ENCODE results near the gene CDKL5.

Gene CDKL5

DNA sequence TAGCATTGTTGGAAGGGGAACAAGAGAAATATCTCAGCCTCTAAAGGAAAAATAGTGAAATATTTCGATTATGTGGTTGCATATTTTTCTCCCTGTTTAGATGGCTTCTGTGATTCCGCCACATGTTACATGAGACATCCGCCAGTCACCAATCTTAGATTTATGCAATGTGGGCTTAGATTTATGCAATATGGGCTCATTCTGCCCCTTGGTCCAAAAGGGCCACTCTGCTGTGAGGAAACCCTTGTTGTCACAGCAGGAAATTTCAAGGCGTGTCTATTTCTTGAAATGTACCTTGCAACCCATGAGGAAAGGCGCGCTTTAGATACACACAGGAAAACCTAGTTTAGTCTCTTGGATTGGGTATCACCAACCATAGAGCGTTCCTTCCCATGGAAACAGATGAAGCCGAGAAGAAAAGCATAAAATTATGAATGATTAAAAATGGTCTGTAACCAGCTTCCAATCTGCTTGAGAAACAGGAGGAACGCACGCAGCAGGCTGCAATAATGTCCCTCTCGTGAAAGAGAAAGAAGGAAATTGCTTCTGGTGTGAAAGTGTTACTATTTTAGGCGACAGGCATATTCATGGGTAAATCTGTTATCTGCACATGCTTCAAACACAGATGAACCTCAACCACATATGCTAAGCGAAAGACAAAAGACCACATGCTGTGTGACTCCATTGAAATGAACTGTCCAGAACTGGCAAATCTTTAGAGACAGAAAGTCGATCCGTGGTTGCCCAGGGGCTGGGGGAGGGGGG lies 242.8 kb downstream of the CDKL5 start:
- no peak overlapping the region for H3K27ac ChIP-seq
- TF ChIP-seq, protein P1, sequence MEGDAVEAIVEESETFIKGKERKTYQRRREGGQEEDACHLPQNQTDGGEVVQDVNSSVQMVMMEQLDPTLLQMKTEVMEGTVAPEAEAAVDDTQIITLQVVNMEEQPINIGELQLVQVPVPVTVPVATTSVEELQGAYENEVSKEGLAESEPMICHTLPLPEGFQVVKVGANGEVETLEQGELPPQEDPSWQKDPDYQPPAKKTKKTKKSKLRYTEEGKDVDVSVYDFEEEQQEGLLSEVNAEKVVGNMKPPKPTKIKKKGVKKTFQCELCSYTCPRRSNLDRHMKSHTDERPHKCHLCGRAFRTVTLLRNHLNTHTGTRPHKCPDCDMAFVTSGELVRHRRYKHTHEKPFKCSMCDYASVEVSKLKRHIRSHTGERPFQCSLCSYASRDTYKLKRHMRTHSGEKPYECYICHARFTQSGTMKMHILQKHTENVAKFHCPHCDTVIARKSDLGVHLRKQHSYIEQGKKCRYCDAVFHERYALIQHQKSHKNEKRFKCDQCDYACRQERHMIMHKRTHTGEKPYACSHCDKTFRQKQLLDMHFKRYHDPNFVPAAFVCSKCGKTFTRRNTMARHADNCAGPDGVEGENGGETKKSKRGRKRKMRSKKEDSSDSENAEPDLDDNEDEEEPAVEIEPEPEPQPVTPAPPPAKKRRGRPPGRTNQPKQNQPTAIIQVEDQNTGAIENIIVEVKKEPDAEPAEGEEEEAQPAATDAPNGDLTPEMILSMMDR (IDR thresholded peaks at IDR 0.05) = no peak
- no peak for TF ChIP-seq ZFX (IDR thresholded peaks at IDR 0.05; ENCODE audit: borderline replicate concordance)

DNA sequence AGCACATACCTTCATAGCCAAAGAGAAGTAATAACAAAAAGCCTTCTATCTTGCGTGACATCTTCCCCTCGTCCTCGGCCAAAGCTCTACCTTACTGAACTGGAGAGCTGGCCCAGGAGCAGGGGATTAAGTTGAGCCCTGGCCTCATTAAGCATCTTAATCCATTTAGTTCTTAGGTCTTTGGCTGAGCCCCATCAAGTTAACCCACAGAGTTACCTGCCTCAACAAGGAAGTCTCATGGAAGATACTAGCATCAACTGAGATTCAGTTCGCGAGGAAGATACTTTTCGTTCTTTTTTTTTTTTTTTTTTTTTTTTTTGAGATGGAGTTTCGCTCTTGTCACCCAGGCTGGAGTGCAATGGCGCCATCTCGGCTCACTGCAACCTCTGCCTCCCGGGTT lies 246.6 kb downstream of the CDKL5 start, which contains the start of gene RS1:
Gene RS1 (minus strand): TSS at position 101 of the 400 bp plus-strand sequence. CDS start 40 bp downstream, at position 61.
- TF ChIP-seq, protein P1 (IDR thresholded peaks at IDR 0.05) = no peak
- no peak for TF ChIP-seq ZFX (IDR thresholded peaks at IDR 0.05; ENCODE audit: borderline replicate concordance)
- H3K27ac ChIP-seq = no peak within 1 kb of the TSS

DNA sequence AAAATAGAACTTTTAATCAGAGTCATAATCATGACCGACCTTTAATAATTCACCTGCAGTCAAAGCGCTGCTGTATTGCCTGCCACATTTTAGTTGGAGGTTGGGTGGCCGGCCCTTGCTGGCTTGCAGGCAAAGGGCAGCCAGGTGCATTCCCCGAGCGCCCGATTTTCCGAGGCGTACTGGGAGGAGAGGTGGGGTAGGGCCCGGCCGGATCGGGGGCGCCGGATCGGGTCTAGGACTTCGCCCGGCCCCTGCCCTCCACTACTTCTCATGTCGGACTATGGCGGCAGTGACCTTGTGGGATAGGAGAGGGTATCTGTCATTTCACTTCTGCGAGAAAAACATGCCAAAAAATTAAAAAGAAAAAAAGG lies 249.0 kb downstream of the CDKL5 start:
- TF ChIP-seq, protein P1 (IDR thresholded peaks at IDR 0.05) = no peak
- no peak for TF ChIP-seq ZFX (IDR thresholded peaks at IDR 0.05; ENCODE audit: borderline replicate concordance)
- H3K27ac ChIP-seq = peak overlapping the region; percentile 48; the same call in 1 of the 2 replicates

DNA sequence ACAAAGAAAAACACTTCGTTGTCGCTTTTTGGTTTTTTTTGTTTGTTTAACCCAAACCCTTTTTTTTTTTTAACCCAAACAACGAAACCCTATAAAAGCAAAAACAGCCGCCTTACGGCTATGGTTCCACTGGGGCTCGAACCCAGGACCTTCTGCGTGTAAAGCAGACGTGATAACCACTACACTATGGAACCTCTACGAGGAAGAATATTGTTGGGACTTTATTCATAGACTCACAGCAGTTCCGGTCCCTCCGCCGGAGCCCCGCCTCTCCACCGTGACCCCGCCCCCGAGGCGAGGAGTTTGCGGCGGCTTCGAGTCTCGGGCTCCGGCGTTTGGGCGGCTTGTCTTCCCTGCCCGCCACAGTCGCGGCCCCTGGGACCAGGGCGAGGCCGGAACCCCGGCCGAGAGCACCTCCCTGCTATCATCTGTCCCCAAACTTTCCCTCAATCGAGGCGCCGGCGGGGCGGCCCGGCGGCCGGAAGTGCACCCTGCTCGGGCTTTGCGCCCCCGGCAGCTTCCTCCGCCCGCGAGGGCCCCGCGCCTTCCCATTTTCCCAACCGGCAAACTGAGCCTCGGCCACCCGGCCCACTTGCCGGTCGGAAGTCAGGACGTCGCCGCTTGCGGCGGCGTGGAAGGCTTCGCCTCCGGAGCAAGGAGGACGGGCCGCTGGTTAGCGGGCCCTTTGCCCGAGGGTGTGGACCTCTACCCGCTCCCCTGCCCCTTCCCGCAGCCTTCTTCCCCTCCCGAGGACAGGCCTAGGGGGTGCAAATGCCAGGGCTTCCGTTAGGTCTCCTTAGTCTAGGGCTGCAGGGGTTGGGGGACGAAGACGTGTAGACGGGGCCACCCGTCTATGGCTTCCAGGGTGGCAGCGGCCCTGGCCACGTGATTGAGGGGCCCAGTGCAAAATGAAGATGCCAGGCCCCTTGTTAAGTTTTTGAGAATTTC lies 249.7 kb downstream of the CDKL5 start:
- peak overlapping the region; percentile 48; the same call in 1 of the 2 replicates for H3K27ac ChIP-seq
- TF ChIP-seq, protein P1 (IDR thresholded peaks at IDR 0.05) = no peak
- no peak for TF ChIP-seq ZFX (IDR thresholded peaks at IDR 0.05; ENCODE audit: borderline replicate concordance)

DNA sequence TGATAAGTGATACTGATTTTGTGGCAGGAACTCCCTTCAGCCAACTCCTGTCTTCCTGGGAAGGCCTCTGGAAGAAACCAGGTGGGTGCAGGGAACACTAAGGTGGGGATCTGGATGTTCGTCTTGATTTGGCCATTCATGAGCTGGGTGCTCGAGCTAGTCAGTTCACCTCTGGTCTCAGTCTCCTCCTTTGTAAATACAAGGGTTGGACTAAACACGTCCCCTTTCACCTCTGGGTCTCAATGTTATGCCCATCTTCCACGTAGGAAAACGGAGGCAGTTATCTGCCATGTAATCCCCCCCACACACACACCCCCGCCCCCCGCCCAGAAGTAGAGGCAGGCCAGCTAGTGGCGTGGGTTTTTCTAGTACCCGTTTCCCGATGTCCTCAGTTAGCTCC lies 250.6 kb downstream of the CDKL5 start:
- no peak overlapping the region for H3K27ac ChIP-seq
- TF ChIP-seq ZFX (IDR thresholded peaks at IDR 0.05; ENCODE audit: borderline replicate concordance) = no peak
- TF ChIP-seq, protein P1 (IDR thresholded peaks at IDR 0.05) = no peak

DNA sequence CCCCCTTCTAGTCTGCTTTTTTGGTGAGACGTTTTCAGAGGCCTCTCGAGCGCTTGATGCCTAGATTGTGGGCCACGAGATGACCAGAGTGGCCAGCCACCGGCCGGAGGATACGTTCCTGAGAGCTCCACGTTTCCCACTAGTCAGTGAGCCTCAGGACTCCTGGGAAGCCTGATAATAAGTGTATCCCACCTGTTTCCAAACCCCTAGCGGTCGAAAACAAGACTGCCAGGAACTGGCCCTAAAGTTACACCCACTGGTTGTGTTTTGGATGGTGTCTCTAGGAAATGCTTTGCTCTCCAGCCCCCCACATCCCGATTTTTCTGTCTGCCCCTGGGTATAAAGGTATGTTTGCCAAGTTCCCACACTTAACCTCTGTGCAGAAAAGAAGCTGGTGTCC lies 251.1 kb downstream of the CDKL5 start:
- no peak overlapping the region for H3K27ac ChIP-seq
- TF ChIP-seq ZFX (IDR thresholded peaks at IDR 0.05; ENCODE audit: borderline replicate concordance) = no peak
- TF ChIP-seq, protein P1 (IDR thresholded peaks at IDR 0.05) = no peak
